ENCODE results near the gene OTOS. TPM values are rescaled to one million over a fixed set of nuclear protein-coding genes. Genes with fewer than 3 reads are reported as not detected.

The OTOS gene
- total RNA-seq, 4 donors from 2014 or later = not detected

DNA sequence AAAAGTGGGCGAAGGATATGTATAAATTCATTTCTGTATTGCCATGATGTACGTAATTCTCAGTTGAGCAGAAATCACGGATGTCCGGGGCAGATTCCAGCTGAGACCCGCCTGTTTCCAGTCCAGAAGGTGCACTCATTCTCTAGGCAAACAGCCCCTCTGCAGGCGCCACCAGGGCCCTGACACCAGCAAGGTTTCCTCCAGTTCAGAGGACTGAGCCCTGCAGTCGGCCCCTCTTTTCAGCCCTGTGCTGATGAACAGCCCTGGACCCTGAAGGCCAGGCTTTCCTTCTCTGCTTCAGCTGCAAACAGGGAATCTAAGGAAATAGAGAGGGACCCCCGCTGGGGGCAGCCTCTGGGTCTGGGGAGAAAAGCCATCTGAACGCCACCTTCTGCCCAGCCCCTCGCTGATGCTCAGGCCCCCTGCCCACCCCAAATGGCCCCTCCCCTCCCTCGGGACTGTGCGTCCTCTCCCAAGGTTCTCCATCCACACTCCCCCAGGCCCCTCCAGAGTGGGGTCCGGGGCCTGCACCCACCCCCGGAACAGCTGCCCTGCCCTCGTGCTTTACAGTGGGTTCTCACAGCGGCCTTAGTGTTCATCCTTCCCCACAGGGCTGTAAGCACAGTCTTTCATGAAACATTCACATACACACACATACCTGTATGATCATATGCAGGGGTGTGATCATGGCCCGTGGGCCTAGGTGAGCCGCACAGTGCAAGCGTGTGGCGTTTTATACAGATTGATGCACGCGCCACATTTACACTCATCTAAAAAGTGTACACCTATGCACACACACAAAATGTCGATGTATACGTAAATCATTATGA, 16.4 kb downstream of the OTOS start:
- Histone ChIP-seq H3K36me3 (peaks cover 20% of the 10 kb centered on the region), H3K27ac (no peak overlapping the region), H3K4me3 (no peak overlapping the region), H3K4me1 (peaks cover 7% of the 10 kb centered on the region), H3K9me3 (no peaks in the 10 kb centered on the region), H3K27me3 (no peaks in the 10 kb centered on the region)
- TF ChIP-seq EP300 (IDR thresholded peaks at IDR 0.05) = no peak
- no peak for TF ChIP-seq POLR2AphosphoS5 (IDR thresholded peaks at IDR 0.05)
- no peak for TF ChIP-seq POLR2A (IDR thresholded peaks at IDR 0.05)
- no peak for TF ChIP-seq CTCF (IDR thresholded peaks at IDR 0.05)
- 80% methylated on average over 22 of the region's 24 CpGs for WGBS
- DNase-seq (ENCODE audit: low spot score in 2 of 2) = peak in 1 of 2 donors; percentile 54

- DNase-seq (ENCODE audit: low spot score in 2 of 2) = peak in 1 of 2 donors; percentile 32
- H3K36me3 ChIP-seq = peaks cover 4% of the 10 kb centered on the region
- H3K4me1 ChIP-seq = no peaks in the 10 kb centered on the region
- 40% methylated on average over 10 of the region's 11 CpGs for WGBS
- H3K27ac ChIP-seq = no peak overlapping the region
- TF ChIP-seq POLR2A (IDR thresholded peaks at IDR 0.05) (no peak), EP300 (IDR thresholded peaks at IDR 0.05) (no peak), CTCF (IDR thresholded peaks at IDR 0.05) (no peak), POLR2AphosphoS5 (IDR thresholded peaks at IDR 0.05) (no peak)
- no peaks in the 10 kb centered on the region for H3K27me3 ChIP-seq
- no peaks in the 10 kb centered on the region for H3K9me3 ChIP-seq
- no peak overlapping the region for H3K4me3 ChIP-seq
Observed at GRCh38 chr2:240121675-240122074, 18.8 kb downstream of the OTOS start.

DNA sequence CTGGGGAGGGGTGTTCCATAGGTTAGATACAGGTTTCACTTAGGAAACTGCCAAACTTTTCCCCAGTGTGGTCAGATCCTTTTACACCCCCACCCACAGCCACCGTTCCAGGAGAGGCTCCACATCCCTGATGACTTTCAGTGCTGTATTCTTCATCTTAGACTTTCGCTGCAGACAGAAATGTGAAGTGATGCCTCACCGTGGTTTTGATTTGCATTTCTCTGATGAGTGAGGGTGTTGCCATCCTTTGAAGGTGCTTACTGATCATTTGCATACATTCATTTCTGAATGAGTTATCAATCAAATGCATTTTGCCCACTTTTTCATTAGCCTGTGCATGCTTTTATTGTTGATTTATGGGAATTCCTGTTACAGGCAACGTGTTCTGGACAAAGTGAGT, 19.3 kb downstream of the OTOS start:
- TF ChIP-seq POLR2A (IDR thresholded peaks at IDR 0.05) (no peak), EP300 (IDR thresholded peaks at IDR 0.05) (no peak), POLR2AphosphoS5 (IDR thresholded peaks at IDR 0.05) (no peak), CTCF (IDR thresholded peaks at IDR 0.05) (no peak)
- Histone ChIP-seq H3K4me1 (no peaks in the 10 kb centered on the region), H3K36me3 (no peaks in the 10 kb centered on the region), H3K9me3 (no peaks in the 10 kb centered on the region), H3K27ac (no peak overlapping the region), H3K27me3 (no peaks in the 10 kb centered on the region), H3K4me3 (no peak overlapping the region)
- no peak for DNase-seq (ENCODE audit: low spot score in 2 of 2)
- WGBS = 46% methylated on average over 4 of the region's 4 CpGs

- 84% methylated on average over 6 of the region's 6 CpGs for WGBS
Observed at GRCh38 chr2:240114233-240114632, 26.2 kb downstream of the OTOS start.

More at GRCh38 chr2:240114233-240114632, 26.2 kb downstream of the OTOS start:
- peaks cover 30% of the 10 kb centered on the region for H3K27me3 ChIP-seq
- no peaks in the 10 kb centered on the region for H3K9me3 ChIP-seq
- no peaks in the 10 kb centered on the region for H3K4me1 ChIP-seq
- H3K36me3 ChIP-seq = no peaks in the 10 kb centered on the region
- no peak for TF ChIP-seq EP300 (IDR thresholded peaks at IDR 0.05)
- no peak for TF ChIP-seq CTCF (IDR thresholded peaks at IDR 0.05)
- no peak for TF ChIP-seq POLR2AphosphoS5 (IDR thresholded peaks at IDR 0.05)
- no peak for TF ChIP-seq POLR2A (IDR thresholded peaks at IDR 0.05)
- H3K4me3 ChIP-seq = no peak overlapping the region
- no peak for DNase-seq (ENCODE audit: low spot score in 2 of 2)
- no peak overlapping the region for H3K27ac ChIP-seq
